ENCODE data around the gene ADNP2.

- TF ChIP-seq POLR2A (IDR thresholded peaks at IDR 0.05), result no peak
- no peak for TF ChIP-seq CTCF (IDR thresholded peaks at IDR 0.05)
Observed at GRCh38 chr18:80178935-80179818, 70.1 kb downstream of the ADNP2 start.
